ENCODE data around the gene CAST.

DNA sequence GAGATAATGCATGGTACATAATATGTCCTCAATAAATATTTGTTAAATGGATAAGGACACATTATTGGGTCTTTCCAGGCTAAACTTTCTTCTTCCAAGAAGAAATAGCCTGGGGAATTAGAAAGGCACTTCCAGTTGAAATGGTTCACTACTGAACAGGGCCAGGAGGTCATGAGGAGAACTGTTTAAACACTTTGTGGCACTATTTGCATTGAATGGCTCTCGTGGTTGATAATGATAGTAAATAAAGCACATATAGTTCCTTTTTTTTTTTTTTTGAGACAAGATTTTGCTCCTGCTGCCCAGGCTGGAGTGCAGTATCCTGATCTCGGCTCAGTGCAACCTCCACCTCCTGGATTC lies 19.9 kb upstream of the CAST start:
- TF ChIP-seq, protein P1, sequence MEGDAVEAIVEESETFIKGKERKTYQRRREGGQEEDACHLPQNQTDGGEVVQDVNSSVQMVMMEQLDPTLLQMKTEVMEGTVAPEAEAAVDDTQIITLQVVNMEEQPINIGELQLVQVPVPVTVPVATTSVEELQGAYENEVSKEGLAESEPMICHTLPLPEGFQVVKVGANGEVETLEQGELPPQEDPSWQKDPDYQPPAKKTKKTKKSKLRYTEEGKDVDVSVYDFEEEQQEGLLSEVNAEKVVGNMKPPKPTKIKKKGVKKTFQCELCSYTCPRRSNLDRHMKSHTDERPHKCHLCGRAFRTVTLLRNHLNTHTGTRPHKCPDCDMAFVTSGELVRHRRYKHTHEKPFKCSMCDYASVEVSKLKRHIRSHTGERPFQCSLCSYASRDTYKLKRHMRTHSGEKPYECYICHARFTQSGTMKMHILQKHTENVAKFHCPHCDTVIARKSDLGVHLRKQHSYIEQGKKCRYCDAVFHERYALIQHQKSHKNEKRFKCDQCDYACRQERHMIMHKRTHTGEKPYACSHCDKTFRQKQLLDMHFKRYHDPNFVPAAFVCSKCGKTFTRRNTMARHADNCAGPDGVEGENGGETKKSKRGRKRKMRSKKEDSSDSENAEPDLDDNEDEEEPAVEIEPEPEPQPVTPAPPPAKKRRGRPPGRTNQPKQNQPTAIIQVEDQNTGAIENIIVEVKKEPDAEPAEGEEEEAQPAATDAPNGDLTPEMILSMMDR (IDR thresholded peaks at IDR 0.05), result no peak
- TF ChIP-seq POLR2A (IDR thresholded peaks at IDR 0.05), result no peak

Measured in uterus (tissue), 2 donors.